GM12878 (cell line): Measurements from ENCODE around the gene GPR137B. TPM values are rescaled to one million over a fixed set of nuclear protein-coding genes. Genes with fewer than 3 reads are reported as not detected.

Experiments used
- ATAC-seq: fragments of 200-7000 bp; cut with Tn5 transposase; 3 replicates; pipeline ENCODE4 v1.9.1; 2020; ENCODE audit warnings: mild to moderate bottlenecking, moderate library complexity
- BruUV-seq: library from RNA; stranded (reverse); fragments of 400-500 nt; replicated peaks from 2 replicates; lab custom pipeline; 2021; lab: Mats Ljungman, UMichigan
- CTCF ChIA-PET: fragments of 300-600 bp; sonication (Branson Sonifier 250); formaldehyde crosslinking; extraction: SDS; loops from one replicate; lab custom pipeline; 2021; ENCODE audit warnings: inconsistent platforms; lab: Yijun Ruan, JAX
- POLR2A ChIA-PET: fragments of 350-600 bp; formaldehyde crosslinking; extraction: SDS; loops from one replicate; lab custom pipeline; 2021; ENCODE audit warnings: inconsistent platforms; lab: Charles Lee
- RAD21 ChIA-PET: fragments of 300-600 bp; sonication (Branson Sonifier 250); formaldehyde crosslinking; loops from one replicate; lab custom pipeline; 2023; ENCODE audit warnings: antibody characterized with exemption; ENCODE audit not compliant: unreplicated experiment; lab: Charles Lee
- SMC1A ChIA-PET: fragments of 300-600 bp; sonication (Branson Sonifier 250); formaldehyde crosslinking; loops from one replicate; lab custom pipeline; 2023; ENCODE audit not compliant: unreplicated experiment, uncharacterized antibody; lab: Charles Lee
- DNase-seq: peaks from one replicate; pipeline ENCODE4 v3.0.0-alpha.2; 2011; ENCODE audit warnings: low read depth, low spot score
- FAIRE-seq: peaks from 3 replicates; lab custom pipeline; 2011; peaks lifted over from hg19 to GRCh38; lab: Jason Lieb, UNC
- H2AFZ ChIP-seq: 2 replicates; pipeline ENCODE4 v1.6.0; 2011; ENCODE audit warnings: low read depth, low read length, control low read depth; ENCODE audit not compliant: control insufficient read depth
- H3K27ac ChIP-seq: 2 replicates; pipeline ENCODE4 v1.5.1; 2011; ENCODE audit warnings: control low read depth; ENCODE audit not compliant: control insufficient read depth, insufficient read depth
- H3K27me3 ChIP-seq, 2 experiments: replicated peaks in 1 of 2; 2 replicates each; pipeline versions ENCODE4 v1.6.0 to v1.6.1; 2011; ENCODE audit warnings: low read length in 1 of 2; ENCODE audit not compliant: control insufficient read depth in 2 of 2, insufficient read depth in 2 of 2
- H3K36me3 ChIP-seq, 2 experiments: 2 replicates each; pipeline ENCODE4 v1.5.1; 2011; ENCODE audit warnings: low read length in 1 of 2; ENCODE audit not compliant: control insufficient read depth in 2 of 2, insufficient read depth in 2 of 2
- H3K4me1 ChIP-seq: 2 replicates; pipeline ENCODE4 v1.6.1; 2011; ENCODE audit warnings: mild to moderate bottlenecking, low read length, moderate library complexity, mixed read lengths; ENCODE audit not compliant: control insufficient read depth, insufficient read depth
- H3K4me2 ChIP-seq: 2 replicates; pipeline ENCODE4 v1.6.0; 2011; ENCODE audit warnings: control low read depth; ENCODE audit not compliant: control insufficient read depth, insufficient read depth
- H3K4me3 ChIP-seq: fragments of 200-600 bp; sonication (generic); 2 replicates; pipeline ENCODE4 v1.5.1; 2016
- H3K79me2 ChIP-seq: 2 replicates; pipeline ENCODE4 v1.6.0; 2011; ENCODE audit warnings: low read length; ENCODE audit not compliant: control insufficient read depth, insufficient read depth
- H3K9ac ChIP-seq: 2 replicates; pipeline ENCODE4 v1.8.0; 2011; ENCODE audit warnings: low read length, control low read depth, mixed read lengths; ENCODE audit not compliant: control insufficient read depth, insufficient read depth
- H3K9me3 ChIP-seq: replicated peaks from 3 replicates; pipeline ENCODE4 v1.5.1; 2011; ENCODE audit warnings: mild to moderate bottlenecking, low read length; ENCODE audit not compliant: control insufficient read depth, insufficient read depth
- H4K20me1 ChIP-seq: 2 replicates; pipeline ENCODE4 v1.6.0; 2011; ENCODE audit not compliant: control insufficient read depth, insufficient read depth
- ATF3 ChIP-seq: IDR thresholded peaks from 2 replicates; pipeline ENCODE4 v1.6.1; 2011; ENCODE audit warnings: low read depth, mild to moderate bottlenecking, low read length, moderate library complexity, borderline replicate concordance; ENCODE audit errors: extremely low read depth
- BCLAF1 ChIP-seq: fragments of 450-650 bp; IDR thresholded peaks from 2 replicates; pipeline ENCODE4 v1.6.1; 2017; ENCODE audit warnings: antibody characterized with exemption, mild to moderate bottlenecking, moderate library complexity
- CHD4 ChIP-seq: fragments of 200-600 bp; sonication (generic); IDR thresholded peaks from 2 replicates; pipeline ENCODE4 v1.6.1; 2016; ENCODE audit warnings: mild to moderate bottlenecking
- CTCF ChIP-seq, 3 experiments: IDR thresholded peaks in 2 of 3; conservative IDR thresholded peaks in 1 of 3; 2 replicates each; pipeline ENCODE4 v1.5.1; 2011; ENCODE audit warnings: low read depth in 3 of 3, low read length in 3 of 3, mild to moderate bottlenecking in 3 of 3, control low read depth in 2 of 3, moderate library complexity in 2 of 3, inconsistent platforms in 1 of 3, mixed read lengths in 1 of 3; ENCODE audit not compliant: control insufficient read depth in 2 of 3, insufficient read depth in 1 of 3; ENCODE audit errors: extremely low read depth in 1 of 3
- HCFC1 ChIP-seq: fragments of 150-350 bp; IDR thresholded peaks from 2 replicates; pipeline ENCODE4 v1.6.1; 2014; ENCODE audit warnings: low read length
- IRF5 ChIP-seq: fragments of 450-650 bp; IDR thresholded peaks from 2 replicates; pipeline ENCODE4 v1.6.1; 2017; ENCODE audit warnings: borderline replicate concordance
- MEF2B ChIP-seq: fragments of 450-650 bp; IDR thresholded peaks from 2 replicates; pipeline ENCODE4 v1.6.1; 2018; ENCODE audit warnings: mild to moderate bottlenecking, moderate library complexity; ENCODE audit not compliant: partially characterized antibody, poor library complexity, severe bottlenecking
- MTA3 ChIP-seq: IDR thresholded peaks from 2 replicates; pipeline ENCODE4 v1.6.1; 2012; ENCODE audit warnings: low read length, inconsistent platforms, borderline replicate concordance
- NFIC ChIP-seq: IDR thresholded peaks from 2 replicates; pipeline ENCODE4 v1.6.1; 2012; ENCODE audit warnings: low read depth, mild to moderate bottlenecking, inconsistent platforms, low read length, moderate library complexity
- NR2C2 ChIP-seq: IDR thresholded peaks from 2 replicates; pipeline ENCODE4 v1.6.1; 2011; ENCODE audit warnings: borderline replicate concordance, low read depth; ENCODE audit not compliant: control insufficient read depth, insufficient read length
- STAT3 ChIP-seq: IDR thresholded peaks from 2 replicates; pipeline ENCODE4 v1.6.1; 2011; ENCODE audit warnings: low read depth, low read length, improper control_type of control experiment
- TAF1 ChIP-seq: IDR thresholded peaks from 2 replicates; pipeline ENCODE4 v1.6.1; 2011; ENCODE audit warnings: mild to moderate bottlenecking, low read depth, low read length, borderline replicate concordance
- TARDBP ChIP-seq: IDR thresholded peaks from 2 replicates; pipeline ENCODE4 v1.6.1; 2016; ENCODE audit warnings: borderline replicate concordance
- USF1 ChIP-seq: IDR thresholded peaks from 2 replicates; pipeline ENCODE4 v1.6.1; 2011; ENCODE audit warnings: borderline replicate concordance, low read depth, mild to moderate bottlenecking, moderate library complexity, mixed read lengths, low read length; ENCODE audit not compliant: insufficient read depth; ENCODE audit errors: extremely low read length
- WRNIP1 ChIP-seq: IDR thresholded peaks from 2 replicates; pipeline ENCODE4 v1.6.1; 2011; ENCODE audit warnings: low read depth, low read length, improper control_type of control experiment, borderline replicate concordance
- YY1 ChIP-seq: IDR thresholded peaks from 2 replicates; pipeline ENCODE4 v1.6.1; 2011; ENCODE audit warnings: low read depth, mild to moderate bottlenecking, low read length
- WGBS: methylation state at CpG from one replicate; pipeline ENCODE4 v1.1.6; 2016; ENCODE audit warnings: low lambda C conversion rate; ENCODE audit not compliant: insufficient replicate concordance, insufficient coverage; ENCODE audit errors: missing lambda C conversion rate; 5-methylcytosine and 5-hydroxymethylcytosine counted together
- in situ Hi-C: fragments of 300-500 bp; cut with MboI; formaldehyde crosslinking; loops from 9 replicates; pipeline ENCODE4 v1.14.3; 2018; ENCODE audit warnings: mixed read lengths
- intact Hi-C: fragments of 100-400 bp; cut with micrococcal nuclease; formaldehyde crosslinking; loops from one replicate; pipeline ENCODE4 v1.14.2; 2022; ENCODE audit not compliant: unreplicated experiment
- polyA plus RNA-seq, 11 experiments: library from polyadenylated mRNA; depleted of rRNA in 4 of 11; unstranded in 6 of 11; stranded (reverse) in 5 of 11; fragments of >200 nt; fragmentation: Nextera tagmentation in 4 of 11; fragmentation: Illumina TruSeq in 1 of 11; extraction: Ambion mirVana in 4 of 11; extraction: Trizol in 1 of 11; gene quantifications; 1 replicate in 1 of 11; 2 replicates in 10 of 11; pipeline versions ENCODE4 v1.2.1 to v1.2.3, GENCODE V29; 2011 to 2016; ENCODE audit warnings: inconsistent platforms in 2 of 11, missing spikeins in 2 of 11, low read depth in 1 of 11
- total RNA-seq, 4 experiments: library from RNA; depleted of rRNA in 3 of 4; stranded (reverse); fragments of >200 nt in 3 of 4; fragmentation: Illumina TruSeq in 1 of 4; extraction: Trizol in 1 of 4; gene quantifications; 2 replicates each; pipeline versions ENCODE4 v1.2.1 to v1.2.3, GENCODE V29; 2013 to 2021

GPR137B gene
- total and polyA plus RNA-seq, 10 of the 15 experiments (the other 5 are each of a cell fraction or from before 2014, with no cell fraction given), result 5.4 to 20.8 (median 12.5) TPM

- POLR2A ChIA-PET, result interaction anchor here (0.7 kb wide), 1 partner anchor 9 kb away, joined by 7 read pairs; no protein-coding TSS in a partner anchor
- Histone ChIP-seq H3K27me3 (no peaks in the 10 kb centered on the region), H3K4me3 (no peak overlapping the region), H3K4me2 (no peak overlapping the region; the same call in 1 of the 2 replicates), H3K79me2 (peaks cover 70% of the 10 kb centered on the region), H3K9ac (no peak overlapping the region), H3K36me3 (peaks cover 7 to 10% of the 10 kb centered on the region in 2 experiments; a peak in 3 of 4 replicates), H3K9me3 (no peaks in the 10 kb centered on the region), H2AFZ (no peak overlapping the region), H4K20me1 (peaks cover 3% of the 10 kb centered on the region; the same call in 1 of the 2 replicates), H3K4me1 (peaks cover 35% of the 10 kb centered on the region), H3K27ac (no peak overlapping the region)
- ATAC-seq, result no peak
- no peak for FAIRE-seq
- no peak for DNase-seq
- in situ Hi-C loops, result loop anchor here (10.0 kb wide), 1 partner anchor 266 kb away; no protein-coding TSS in a partner anchor
- no TSS peak for BruUV-seq
- CTCF ChIA-PET, result interaction anchor here (1.1 kb wide), 1 partner anchor 10 kb away, joined by 5 read pairs; no protein-coding TSS in a partner anchor
- 89% methylated on average over 5 of the region's 5 CpGs for WGBS
- RAD21 ChIA-PET, result no interaction called here
- SMC1A ChIA-PET, result interaction anchor here (1.3 to 1.4 kb wide), 2 partner anchors 10 to 16 kb away, joined by 3 read pairs; no protein-coding TSS in a partner anchor
- intact Hi-C loops, result no loop called here
- TF ChIP-seq IRF5 (no peak), NFIC (no peak), NR2C2 (no peak), TARDBP (no peak), STAT3 (no peak), MEF2B (no peak), TAF1 (no peak), YY1 (no peak), MTA3 (no peak), CHD4 (no peak), ATF3 (no peak), WRNIP1 (no peak), BCLAF1 (no peak), CTCF (IDR thresholded peaks at IDR 0.05 in 2 of 3, conservative IDR thresholded peaks at IDR 0.05 in 1 of 3; ENCODE audit: control insufficient read depth in 2 of 3, extremely low read depth in 1 of 3, insufficient read depth in 1 of 3, low read depth in 3 of 3, low read length in 3 of 3) (no peak), USF1 (no peak), HCFC1 (no peak)
These were observed 8.6 kb downstream of the GPR137B start for GRCh38 chr1:236150986-236151385.
